DLD1 (cell line): ENCODE results near the gene APOBR.
"Not testable (repeated sequence)": the region's sequence is repeated elsewhere in the genome, so short reads cannot be mapped to it uniquely, and the experiment has no call there.

Experiments
- in situ Hi-C: cut with HindIII; loops from 2 replicates; pipeline ENCODE4 v1.10.0; 2017; ENCODE audit warnings: low sequenced_read_pairs

The APOBR gene

DNA sequence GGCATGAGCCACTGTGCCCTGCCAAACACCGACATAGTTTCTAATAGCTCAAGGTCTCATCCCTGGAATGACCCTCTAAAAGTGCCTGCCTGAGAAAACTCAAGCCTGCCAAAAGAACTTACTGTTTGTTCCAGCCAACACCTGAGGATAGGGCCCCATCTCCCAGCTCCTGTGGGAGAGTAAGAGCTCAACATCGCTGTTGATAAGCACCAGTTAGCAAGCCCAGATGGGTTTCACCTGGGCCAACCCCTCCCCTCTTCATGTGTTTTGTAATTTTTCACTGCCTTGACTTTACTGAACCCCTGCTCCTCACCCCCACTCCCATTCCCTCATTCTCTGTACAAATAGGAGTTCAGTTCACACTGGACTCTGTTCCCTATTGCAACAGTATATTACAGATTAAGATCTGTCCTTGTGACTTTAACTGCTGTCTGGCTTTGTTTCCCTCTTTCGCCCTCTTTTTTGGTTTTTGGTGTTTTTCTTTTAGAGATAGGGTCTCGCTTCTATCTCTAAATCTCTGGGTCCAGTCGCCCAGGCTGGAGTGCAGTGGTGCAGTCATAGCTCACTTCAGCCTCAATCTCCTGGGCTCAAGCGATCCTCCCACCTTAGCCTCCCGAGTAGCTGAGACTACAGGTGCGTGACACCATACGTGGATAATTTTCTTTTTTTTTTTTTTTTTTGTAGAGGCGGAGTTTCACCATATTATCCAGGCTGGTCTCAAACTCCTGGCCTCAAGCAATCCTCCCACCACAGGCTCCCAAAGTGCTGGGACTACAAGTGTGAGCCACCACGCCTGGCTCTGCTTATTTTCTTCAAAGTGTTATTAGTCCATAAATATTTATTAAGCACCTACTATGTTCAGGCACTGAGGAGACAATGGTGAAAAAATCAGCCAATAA, 32.0 kb downstream of the APOBR start:
- in situ Hi-C loops = no loop called here

- in situ Hi-C loops = not testable (repeated sequence)
Observed at GRCh38 chr16:28527100-28527785, 32.8 kb downstream of the APOBR start.

DNA sequence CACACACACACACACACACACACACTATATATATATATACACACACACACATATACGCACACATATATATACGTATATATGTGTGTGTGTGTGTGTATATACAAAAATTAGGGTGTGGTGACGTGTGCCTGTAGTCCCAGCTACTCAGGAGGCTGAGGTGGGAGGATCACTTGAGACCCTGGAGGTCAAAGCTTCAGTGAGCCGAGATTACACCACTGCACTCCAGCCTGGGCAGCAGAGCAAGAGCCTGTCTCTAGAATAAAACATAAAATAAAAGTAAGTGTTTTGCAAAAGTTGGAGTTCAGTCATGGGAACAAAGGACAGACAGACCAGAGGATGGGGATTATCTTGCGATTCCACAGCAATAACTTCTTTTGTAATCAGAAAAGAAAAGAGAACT, 33.5 kb downstream of the APOBR start:
- in situ Hi-C loops = no loop called here

DNA sequence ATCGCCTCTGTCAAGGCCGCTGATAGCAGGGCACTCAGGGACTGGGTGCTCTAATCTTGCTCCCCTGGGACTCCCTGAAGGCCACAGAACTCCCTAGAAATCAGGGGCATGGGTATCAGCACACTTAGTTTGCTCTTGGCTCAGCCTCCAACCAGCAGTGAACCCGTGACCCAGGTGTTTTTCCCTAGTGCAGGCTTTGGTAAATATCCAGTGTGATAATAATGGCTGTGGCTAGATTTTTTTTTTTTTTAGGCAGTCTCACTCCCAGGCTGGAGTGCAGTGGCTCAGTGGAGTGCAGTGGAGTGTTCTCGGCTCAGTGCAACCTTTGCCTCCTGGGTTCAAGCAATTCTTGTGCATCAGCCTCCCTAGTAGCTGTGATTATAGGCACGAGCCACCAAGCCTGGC, 34.0 kb downstream of the APOBR start:
- in situ Hi-C loops = no loop called here

GRCh38 chr16:28529124-28529523, 34.7 kb downstream of the APOBR start:
- in situ Hi-C loops = no loop called here

GRCh38 chr16:28531777-28532744, 37.6 kb downstream of the APOBR start:
- in situ Hi-C loops = no loop called here

- in situ Hi-C loops = no loop called here
Observed at GRCh38 chr16:28532940-28533647, 38.7 kb downstream of the APOBR start.

DNA sequence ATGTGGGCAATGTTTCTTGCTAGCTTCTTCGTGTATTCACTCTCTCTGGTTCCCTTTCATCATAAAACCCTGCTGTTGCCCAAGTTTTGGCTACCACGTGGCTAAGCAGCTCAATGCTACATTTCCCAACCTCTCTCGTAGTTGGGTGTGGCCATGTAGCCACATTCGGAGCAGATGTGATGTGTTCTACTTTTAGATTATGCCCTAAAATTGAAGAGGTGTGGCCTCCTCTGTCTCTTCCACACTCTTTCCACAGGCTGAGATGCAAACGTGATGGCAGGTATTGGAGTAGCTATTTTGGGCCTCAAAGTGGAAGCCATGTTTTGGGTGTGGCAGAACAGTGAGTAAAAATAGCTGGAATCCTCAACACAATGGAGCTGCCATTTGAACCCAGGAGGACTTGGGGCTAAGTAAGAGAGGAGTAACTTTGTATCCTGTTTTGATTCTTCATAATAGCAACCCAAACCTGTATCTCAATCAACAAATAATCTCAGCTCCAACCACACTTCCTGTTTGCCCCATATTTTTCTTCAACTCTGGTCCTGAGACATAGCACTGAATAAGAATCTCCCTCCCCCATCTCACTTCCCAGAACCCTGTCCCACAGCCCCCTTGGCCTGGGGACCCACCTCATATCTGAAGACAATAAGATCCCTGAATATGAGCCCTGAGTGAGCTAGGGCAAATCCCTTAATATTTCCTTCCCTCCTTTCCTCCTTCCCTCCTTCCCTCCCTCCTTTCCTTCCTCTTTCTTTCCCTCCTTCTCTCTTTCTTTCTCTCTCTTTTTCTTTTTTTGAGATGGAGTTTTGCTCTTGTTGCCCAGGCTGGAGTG, 40.3 kb downstream of the APOBR start:
- in situ Hi-C loops = no loop called here

GRCh38 chr16:28537076-28537475, 42.6 kb downstream of the APOBR start:
- in situ Hi-C loops = no loop called here

GRCh38 chr16:28537964-28538732, 43.7 kb downstream of the APOBR start:
- in situ Hi-C loops = no loop called here

GRCh38 chr16:28538733-28539596, 44.5 kb downstream of the APOBR start, which contains the start of gene NUPR1:
Gene NUPR1 (minus strand): TSS chr16:28538974. CDS start chr16:28538907, 67 bp downstream.
- in situ Hi-C loops = no loop called here

DNA sequence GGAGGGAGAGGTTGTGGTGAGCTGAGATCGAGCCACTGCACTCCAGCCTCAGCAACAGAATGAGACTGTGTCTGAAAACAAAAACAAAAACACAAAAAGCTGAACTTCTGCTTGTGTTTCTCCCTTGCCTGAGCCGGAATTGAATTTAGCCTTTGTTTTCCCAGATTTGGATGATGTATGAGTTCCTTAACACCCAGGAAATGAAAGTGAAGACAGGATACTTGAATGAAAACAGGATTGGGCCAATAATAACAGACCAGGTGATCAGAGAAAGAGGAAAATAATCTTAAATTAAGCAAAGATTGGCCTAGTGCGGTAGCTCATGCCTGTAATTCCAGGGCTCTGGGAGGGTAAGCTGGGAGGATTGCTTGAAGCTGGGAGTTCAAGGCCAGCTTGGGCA, 45.9 kb downstream of the APOBR start:
- in situ Hi-C loops = loop anchor here (5.0 kb wide), 1 partner anchor 47 kb away; no protein-coding TSS in a partner anchor

DNA sequence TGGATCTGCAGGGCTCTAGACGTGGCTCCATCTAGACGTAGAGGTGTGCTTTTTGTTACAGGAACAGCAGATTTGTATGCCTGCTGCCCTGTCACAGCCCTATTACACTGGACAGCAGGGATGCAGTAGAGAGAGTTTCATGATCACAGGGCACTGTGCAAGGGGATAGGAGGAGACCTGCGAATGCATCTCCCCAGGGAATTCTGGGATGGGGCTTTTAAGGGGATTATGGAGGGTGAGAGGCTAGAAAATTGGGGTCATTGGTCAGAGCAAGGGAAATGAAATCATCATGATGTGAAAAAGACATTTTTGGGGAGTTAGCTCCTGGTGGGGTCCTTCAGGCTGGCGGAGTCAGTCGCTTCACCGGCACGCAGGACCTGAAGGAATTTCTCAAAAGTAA, 48.2 kb downstream of the APOBR start:
- in situ Hi-C loops = loop anchor here (5.0 kb wide), 1 partner anchor 45 kb away; no protein-coding TSS in a partner anchor

- in situ Hi-C loops = loop anchor here (5.0 kb wide), 1 partner anchor 44 kb away; no protein-coding TSS in a partner anchor
Observed at GRCh38 chr16:28543072-28543471, 48.6 kb downstream of the APOBR start.

GRCh38 chr16:28544998-28545397, 50.6 kb downstream of the APOBR start:
- in situ Hi-C loops = loop anchor here (5.0 kb wide), 1 partner anchor 42 kb away; no protein-coding TSS in a partner anchor

DNA sequence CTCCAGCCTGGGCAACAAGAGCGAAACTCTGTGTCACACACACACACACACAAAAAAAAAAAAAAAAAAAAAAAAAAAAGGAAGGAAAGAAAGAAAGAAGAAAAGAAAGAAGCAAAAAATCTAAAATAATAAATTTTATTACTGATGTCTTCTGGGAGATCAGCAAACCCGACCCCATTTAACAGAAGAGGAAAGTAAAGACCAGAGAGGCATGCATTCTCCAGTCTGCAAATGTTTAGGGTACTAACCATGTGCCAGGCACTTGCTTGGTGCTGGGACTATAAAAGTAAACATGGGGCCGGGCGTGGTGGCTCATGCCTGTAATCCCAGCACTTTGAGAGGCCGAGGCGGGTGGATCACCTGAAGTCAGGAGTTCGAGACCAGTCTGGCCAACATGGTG, 51.5 kb downstream of the APOBR start:
- in situ Hi-C loops = not testable (repeated sequence)

- in situ Hi-C loops = no loop called here
Observed at GRCh38 chr16:28546626-28547025, 52.2 kb downstream of the APOBR start.
